ENCODE results near the gene TPI1. TPM values are rescaled to one million over a fixed set of nuclear protein-coding genes. Genes with fewer than 3 reads are reported as not detected.

Gene TPI1
- total and polyA plus RNA-seq, 3 donors from 2014 or later: 347 to 544 (median 356) TPM

DNA sequence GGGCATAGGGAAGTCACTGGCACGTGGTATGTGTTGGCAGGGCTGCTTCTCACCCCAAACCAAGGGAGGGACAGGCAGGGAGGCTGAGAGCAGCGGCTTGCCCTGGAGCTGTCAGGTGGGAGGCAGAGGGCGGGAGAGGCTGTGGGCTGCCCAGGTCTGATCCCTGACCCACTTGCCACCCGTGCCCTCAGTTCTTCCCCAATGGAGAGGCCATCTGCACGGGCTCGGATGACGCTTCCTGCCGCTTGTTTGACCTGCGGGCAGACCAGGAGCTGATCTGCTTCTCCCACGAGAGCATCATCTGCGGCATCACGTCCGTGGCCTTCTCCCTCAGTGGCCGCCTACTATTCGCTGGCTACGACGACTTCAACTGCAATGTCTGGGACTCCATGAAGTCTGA, 21.9 kb upstream of the TPI1 start:
- Histone ChIP-seq H3K27ac (no peak overlapping the region), H3K27me3 (no peaks in the 10 kb centered on the region), H3K36me3 (ENCODE audit: low read depth, missing control alignments) (no peaks in the 10 kb centered on the region), H3K9me3 (no peaks in the 10 kb centered on the region), H3K4me3 (no peak overlapping the region), H3K4me1 (no peaks in the 10 kb centered on the region)
- 84 to 90% methylated on average over 16 to 17 of the region's 17 CpGs for WGBS, 2 donors
- TF ChIP-seq POLR2A (IDR thresholded peaks at IDR 0.05) (no peak), CTCF (IDR thresholded peaks at IDR 0.05) (no peak)
- no peak for DNase-seq
- intact Hi-C loops (cut with DNase I; ENCODE audit: low total_unique reads): no loop called here

GRCh38 chr12:6846316-6846869, 20.9 kb upstream of the TPI1 start:
- Histone ChIP-seq H3K27ac (no peak overlapping the region), H3K9me3 (no peaks in the 10 kb centered on the region), H3K4me1 (no peaks in the 10 kb centered on the region), H3K27me3 (no peaks in the 10 kb centered on the region), H3K36me3 (ENCODE audit: low read depth, missing control alignments) (no peaks in the 10 kb centered on the region), H3K4me3 (no peak overlapping the region)
- WGBS, 2 donors: 88 to 95% methylated on average over 5 to 7 of the region's 7 CpGs
- TF ChIP-seq CTCF (IDR thresholded peaks at IDR 0.05) (no peak), POLR2A (IDR thresholded peaks at IDR 0.05) (no peak)
- no peak for DNase-seq
- intact Hi-C loops (cut with DNase I; ENCODE audit: low total_unique reads): no loop called here

GRCh38 chr12:6847676-6848075, 19.7 kb upstream of the TPI1 start:
- intact Hi-C loops (cut with DNase I; ENCODE audit: low total_unique reads): no loop called here

GRCh38 chr12:6849427-6849826, 17.9 kb upstream of the TPI1 start:
- Histone ChIP-seq H3K9me3 (no peaks in the 10 kb centered on the region), H3K36me3 (ENCODE audit: low read depth, missing control alignments) (no peaks in the 10 kb centered on the region), H3K4me3 (no peak overlapping the region), H3K4me1 (peaks cover 16% of the 10 kb centered on the region), H3K27ac (no peak overlapping the region), H3K27me3 (no peaks in the 10 kb centered on the region)
- TF ChIP-seq POLR2A (IDR thresholded peaks at IDR 0.05) (no peak), CTCF (IDR thresholded peaks at IDR 0.05) (no peak)
- DNase-seq: no peak
- intact Hi-C loops (cut with DNase I; ENCODE audit: low total_unique reads): no loop called here
- WGBS, 2 donors: 88% methylated on average over 2 of the region's 2 CpGs

More at GRCh38 chr12:6847676-6848075, 19.7 kb upstream of the TPI1 start:
- no peaks in the 10 kb centered on the region for H3K36me3 ChIP-seq (ENCODE audit: low read depth, missing control alignments)
- no peak overlapping the region for H3K4me3 ChIP-seq
- H3K27me3 ChIP-seq: no peaks in the 10 kb centered on the region
- H3K27ac ChIP-seq: no peak overlapping the region
- H3K4me1 ChIP-seq: no peaks in the 10 kb centered on the region
- TF ChIP-seq CTCF (IDR thresholded peaks at IDR 0.05): no peak
- TF ChIP-seq POLR2A (IDR thresholded peaks at IDR 0.05): no peak
- WGBS, 2 donors: 98% methylated on average over 2 of the region's 2 CpGs
- no peak for DNase-seq
- H3K9me3 ChIP-seq: no peaks in the 10 kb centered on the region

DNA sequence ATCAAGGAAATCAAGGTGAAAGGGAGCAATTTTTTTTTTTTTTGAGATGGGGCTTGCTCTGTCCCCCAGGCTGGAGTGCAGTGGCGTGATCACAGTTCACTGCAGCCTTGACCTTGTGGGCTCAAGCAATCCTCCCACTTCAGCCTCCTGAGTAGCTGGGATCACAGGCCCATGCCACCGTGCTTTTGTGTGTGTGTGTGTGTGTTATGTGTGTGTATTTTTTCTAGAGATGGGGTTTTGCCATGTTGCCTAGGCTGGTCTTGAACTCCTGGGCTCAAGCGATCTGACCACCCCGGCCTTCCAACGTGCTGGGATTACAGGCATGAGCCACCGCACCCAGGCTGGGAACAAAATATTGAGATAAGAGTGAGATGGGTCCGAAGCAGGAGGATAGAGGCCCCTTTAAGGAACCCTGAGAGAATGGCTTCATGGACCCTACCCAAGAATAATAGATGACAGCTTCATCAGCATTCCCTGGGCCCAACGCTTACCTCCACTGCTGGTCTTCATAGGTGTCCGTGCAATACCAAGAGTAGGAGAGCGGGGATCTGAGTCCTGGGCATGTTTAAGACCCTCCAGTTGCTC, 17.3 kb upstream of the TPI1 start:
- intact Hi-C loops (cut with DNase I; ENCODE audit: low total_unique reads): no loop called here
- Histone ChIP-seq H3K9me3 (no peaks in the 10 kb centered on the region), H3K36me3 (ENCODE audit: low read depth, missing control alignments) (no peaks in the 10 kb centered on the region), H3K27me3 (no peaks in the 10 kb centered on the region), H3K4me1 (peaks cover 19% of the 10 kb centered on the region), H3K27ac (no peak overlapping the region), H3K4me3 (no peak overlapping the region)
- no peak for DNase-seq
- TF ChIP-seq CTCF (IDR thresholded peaks at IDR 0.05): no peak
- no peak for TF ChIP-seq POLR2A (IDR thresholded peaks at IDR 0.05)
- WGBS, 2 donors: 66 to 73% methylated on average over 10 of the region's 10 CpGs
